K562 (cell line): ENCODE measurements around the gene MYRIP. TPM values are rescaled to one million over a fixed set of nuclear protein-coding genes. Genes with fewer than 3 reads are reported as not detected.

Experiments used
- ATAC-seq: fragments of 200-7000 bp; cut with Tn5 transposase; 3 replicates; pipeline ENCODE4 v1.9.1; 2020; ENCODE audit warnings: moderate library complexity
- BruUV-seq: library from RNA; stranded (reverse); fragments of 400-500 nt; replicated peaks from 2 replicates; lab custom pipeline; 2021; lab: Mats Ljungman, UMichigan
- CTCF ChIA-PET: fragments of 300-600 bp; formaldehyde crosslinking; extraction: SDS; loops from one replicate; lab custom pipeline; 2021; ENCODE audit warnings: low intra/inter-chr PET ratio; lab: Yijun Ruan, JAX
- POLR2A ChIA-PET: fragments of 300-600, 350-650 bp; sonication (Branson Sonifier 250); formaldehyde crosslinking; extraction: SDS; loops from one replicate; lab custom pipeline; 2021; ENCODE audit warnings: antibody characterized with exemption, inconsistent platforms; lab: Yijun Ruan, JAX
- DNase-seq, 4 experiments: peaks; one replicate each; pipeline versions ENCODE4 v3.0.0 to v3.0.0-alpha.2; 2011 to 2018; ENCODE audit warnings: low spot score in 3 of 4, mixed read lengths in 3 of 4; ENCODE audit errors: extremely low read depth in 1 of 4
- FAIRE-seq: peaks from 2 replicates; lab custom pipeline; 2011; peaks lifted over from hg19 to GRCh38; lab: Jason Lieb, UNC
- H2AFZ ChIP-seq: 2 replicates; pipeline ENCODE4 v1.6.0; 2011; ENCODE audit warnings: low read depth, low read length, control low read depth, inconsistent platforms
- H3K27ac ChIP-seq: fragments of 200-600 bp; 3 replicates; pipeline ENCODE4 v1.8.0; 2011; ENCODE audit warnings: low read depth, mild to moderate bottlenecking, control low read depth, inconsistent platforms, low read length, moderate library complexity, mixed read lengths; ENCODE audit errors: extremely low read depth
- H3K27me3 ChIP-seq, 2 experiments: fragments of 300-600 bp in 1 of 2; 2 replicates in 1 of 2; 3 replicates in 1 of 2; pipeline versions ENCODE4 v1.6.0 to v1.8.0; 2011; ENCODE audit warnings: inconsistent platforms in 2 of 2, low read length in 2 of 2, mild to moderate bottlenecking in 1 of 2, mixed read lengths in 1 of 2, moderate library complexity in 1 of 2; ENCODE audit not compliant: control insufficient read depth in 2 of 2, insufficient read depth in 2 of 2
- H3K36me3 ChIP-seq: fragments of 300-600 bp; 3 replicates; pipeline ENCODE4 v1.8.0; 2011; ENCODE audit warnings: mild to moderate bottlenecking, low read length, inconsistent platforms; ENCODE audit not compliant: control insufficient read depth, insufficient read depth
- H3K4me1 ChIP-seq, 2 experiments: fragments of 200-600 bp in 1 of 2; replicated peaks in 1 of 2; 2 replicates in 1 of 2; 3 replicates in 1 of 2; pipeline versions ENCODE4 v1.5.1 to v1.8.0; 2011; ENCODE audit warnings: inconsistent platforms in 2 of 2, low read length in 2 of 2, mild to moderate bottlenecking in 1 of 2, mixed read lengths in 1 of 2, moderate library complexity in 1 of 2; ENCODE audit not compliant: control insufficient read depth in 2 of 2, insufficient read depth in 2 of 2
- H3K4me2 ChIP-seq: 2 replicates; pipeline ENCODE4 v1.6.1; 2011; ENCODE audit warnings: low read length, control low read depth, inconsistent platforms, mixed read lengths; ENCODE audit not compliant: insufficient read depth
- H3K4me3 ChIP-seq: fragments of 200-600 bp; sonication (generic), shearing (Covaris generic); 2 replicates; pipeline ENCODE4 v1.5.1; 2016; ENCODE audit warnings: control low read depth, inconsistent platforms
- H3K79me2 ChIP-seq: fragments of 200-600 bp; 3 replicates; pipeline ENCODE4 v1.8.0; 2011; ENCODE audit warnings: low read length, inconsistent platforms; ENCODE audit not compliant: control insufficient read depth, insufficient read depth
- H3K9ac ChIP-seq, 2 experiments: 2 replicates each; pipeline versions ENCODE4 v1.6.0 to v1.6.1; 2011; ENCODE audit warnings: low read depth in 2 of 2, low read length in 2 of 2, control low read depth in 1 of 2, inconsistent platforms in 1 of 2, mild to moderate bottlenecking in 1 of 2, mixed read lengths in 1 of 2; ENCODE audit not compliant: insufficient read depth in 1 of 2
- H3K9me1 ChIP-seq: one replicate; pipeline ENCODE4 v1.6.0; 2011; ENCODE audit warnings: inconsistent platforms, mild to moderate bottlenecking, low read length, moderate library complexity; ENCODE audit not compliant: control insufficient read depth, insufficient read depth
- H3K9me3 ChIP-seq: replicated peaks from 2 replicates; pipeline ENCODE4 v1.5.1; 2011; ENCODE audit warnings: low read depth, low read length, inconsistent platforms; ENCODE audit not compliant: control insufficient read depth, insufficient read depth
- H4K20me1 ChIP-seq: replicated peaks from 2 replicates; pipeline ENCODE4 v1.6.1; 2011; ENCODE audit warnings: low read length, inconsistent platforms, mixed read lengths; ENCODE audit not compliant: control insufficient read depth, insufficient read depth
- ARID1B ChIP-seq: fragments of 450-650 bp; IDR thresholded peaks from 2 replicates; pipeline ENCODE4 v1.6.1; 2016; ENCODE audit warnings: antibody characterized with exemption, mild to moderate bottlenecking, inconsistent platforms
- CXXC5 ChIP-seq: fragments of 250-450 bp; sonication (Bioruptor Pico); IDR thresholded peaks from 2 replicates; pipeline ENCODE4 v1.8.0; 2022; ENCODE audit warnings: inconsistent platforms, mild to moderate bottlenecking, moderate library complexity
- DEAF1 ChIP-seq: fragments of 450-650 bp; formaldehyde crosslinking; IDR thresholded peaks from 2 replicates; pipeline ENCODE4 v1.4.0; 2020; ENCODE audit warnings: mild to moderate bottlenecking, moderate library complexity
- E2F8 ChIP-seq: fragments of 450-650 bp; IDR thresholded peaks from 2 replicates; pipeline ENCODE4 v1.7.1; 2018; ENCODE audit warnings: mild to moderate bottlenecking, low read depth; ENCODE audit not compliant: partially characterized antibody
- EP300 ChIP-seq: IDR thresholded peaks from 2 replicates; pipeline ENCODE4 v1.6.1; 2012; ENCODE audit warnings: low read length, improper control_type of control experiment
- GMEB1 ChIP-seq: fragments of 250-450 bp; sonication (Bioruptor Pico); IDR thresholded peaks from 2 replicates; pipeline ENCODE4 v1.4.0; 2020; ENCODE audit warnings: mild to moderate bottlenecking
- IRF1 ChIP-seq: sonication (generic); formaldehyde crosslinking; IDR thresholded peaks from 2 replicates; pipeline ENCODE4 v1.8.0; 2022; ENCODE audit warnings: missing genetic modification reagents, mild to moderate bottlenecking, borderline replicate concordance
- NFRKB ChIP-seq: fragments of 450-650 bp; IDR thresholded peaks from 2 replicates; pipeline ENCODE4 v1.6.1; 2016; ENCODE audit warnings: low read depth
- NKRF ChIP-seq: fragments of 450-650 bp; IDR thresholded peaks from 2 replicates; pipeline ENCODE4 v1.6.1; 2016; ENCODE audit warnings: borderline replicate concordance
- NRF1 ChIP-seq, 2 experiments: fragments of 450-650 bp; IDR thresholded peaks in 1 of 2; conservative IDR thresholded peaks in 1 of 2; 2 replicates each; pipeline ENCODE4 v1.6.1; 2014; ENCODE audit warnings: mild to moderate bottlenecking in 2 of 2
- PPARD ChIP-seq: fragments of 250-450 bp; sonication (Bioruptor Pico); IDR thresholded peaks from 2 replicates; pipeline ENCODE4 v1.8.0; 2022; ENCODE audit warnings: inconsistent platforms, mild to moderate bottlenecking, moderate library complexity
- ZBTB17 ChIP-seq: fragments of 450-650 bp; formaldehyde crosslinking; IDR thresholded peaks from 2 replicates; pipeline ENCODE4 v1.4.0; 2020; ENCODE audit warnings: mild to moderate bottlenecking
- ZNF197 ChIP-seq: fragments of 200-800 bp; sonication (Bioruptor generic); IDR thresholded peaks from 2 replicates; pipeline ENCODE4 v1.6.1; 2016; ENCODE audit warnings: low read depth, missing genetic modification characterization, missing compliant biosample characterization
- WGBS: fragments of 100-300 bp; shearing (Covaris generic); methylation state at CpG from one replicate; pipeline ENCODE4 v1.1.6; 2016; ENCODE audit warnings: low coverage, mixed read lengths; ENCODE audit not compliant: insufficient coverage; ENCODE audit errors: missing lambda C conversion rate; 5-methylcytosine and 5-hydroxymethylcytosine counted together
- in situ Hi-C: fragments of 300-500 bp; cut with MboI; formaldehyde crosslinking; loops from 4 replicates; pipeline ENCODE4 v1.15.0; 2018; ENCODE audit warnings: inconsistent platforms, mixed read lengths
- intact Hi-C: fragments of 100-400 bp; cut with micrococcal nuclease; formaldehyde crosslinking; loops from 2 replicates; pipeline ENCODE4 v1.14.2; 2022
- polyA plus RNA-seq, 8 experiments: library from polyadenylated mRNA; depleted of rRNA in 4 of 8; stranded (reverse) in 5 of 8; unstranded in 3 of 8; fragments of >200 nt; fragmentation: Nextera tagmentation in 2 of 8; fragmentation: Illumina TruSeq in 1 of 8; extraction: Ambion mirVana in 2 of 8; extraction: Trizol in 1 of 8; gene quantifications; 2 replicates each; pipeline versions ENCODE4 v1.2.1 to v1.2.3, GENCODE V29; 2011 to 2014; ENCODE audit warnings: inconsistent platforms in 1 of 8, missing spikeins in 1 of 8
- total RNA-seq, 7 experiments: library from RNA; depleted of rRNA in 6 of 7; stranded (reverse); fragments of >200 nt in 6 of 7; fragmentation: Illumina TruSeq in 2 of 7; extraction: Trizol in 2 of 7; gene quantifications; 2 replicates each; pipeline versions ENCODE4 v1.2.1 to v1.2.3, GENCODE V29; 2011 to 2021; ENCODE audit warnings: low replicate concordance in 1 of 7

The MYRIP gene
- total and polyA plus RNA-seq, 9 of the 15 experiments (the other 6 are each of a cell fraction or from before 2014, with no cell fraction given), result 0.03 to 0.12 TPM; not detected in 7

GRCh38 chr3:40054568-40055222 is 245.3 kb downstream of the MYRIP start:
- no peak overlapping the region for H3K27ac ChIP-seq
- ChIA-PET CTCF (interaction anchor here (0.6 kb wide), 1 partner anchor 365 kb away, joined by 3 read pairs; no protein-coding TSS in a partner anchor), POLR2A (interaction anchor here (0.9 to 1.1 kb wide), 2 partner anchors 11 to 52 kb away, joined by 3 read pairs; no protein-coding TSS in a partner anchor)
- no peaks in the 10 kb centered on the region for H3K36me3 ChIP-seq
- no peaks in the 10 kb centered on the region for H3K9me1 ChIP-seq
- DNase-seq (no peak), ATAC-seq (no peak), FAIRE-seq (no peak)
- H3K9me3 ChIP-seq, result no peaks in the 10 kb centered on the region
- no peaks in the 10 kb centered on the region for H3K27me3 ChIP-seq
- 12% methylated on average over 3 of the region's 3 CpGs for WGBS
- H4K20me1 ChIP-seq, result no peaks in the 10 kb centered on the region
- no peak overlapping the region for H2AFZ ChIP-seq
- intact Hi-C loops, result no loop called here
- H3K4me1 ChIP-seq, result no peaks in the 10 kb centered on the region
- no peaks in the 10 kb centered on the region for H3K79me2 ChIP-seq
- no TSS peak for BruUV-seq
- no peak overlapping the region for H3K9ac ChIP-seq
- no peak overlapping the region for H3K4me3 ChIP-seq
- TF ChIP-seq NKRF (no peak), DEAF1 (CRISPR knock-in tag) (no peak), PPARD (CRISPR knock-in tag) (no peak), E2F8 (no peak), GMEB1 (no peak), EP300 (no peak), CXXC5 (CRISPR knock-in tag) (no peak), NFRKB (no peak), ZBTB17 (CRISPR knock-in tag) (no peak), NRF1 (conservative IDR thresholded peaks at IDR 0.05 in 1 of 2, IDR thresholded peaks at IDR 0.05 in 1 of 2) (no peak), IRF1 (no peak), ZNF197 (CRISPR knock-in tag) (no peak), ARID1B (no peak)
- in situ Hi-C loops, result no loop called here
- H3K4me2 ChIP-seq, result no peak overlapping the region
